Measurements from ENCODE around the gene PXK.

PXK gene

GRCh38 chr3:58340594-58341244 lies 8.0 kb downstream of the PXK start:
- in situ Hi-C loops (cut with HindIII; ENCODE audit: low pct_ligation_motif_present, low pct_unique_long_range_greater_than_20kb, low sequenced_read_pairs): no loop called here
- DNase-seq: no peak

- in situ Hi-C loops (cut with HindIII; ENCODE audit: low pct_ligation_motif_present, low pct_unique_long_range_greater_than_20kb, low sequenced_read_pairs): no loop called here
- DNase-seq: no peak
Observed at GRCh38 chr3:58341376-58341775, 8.7 kb downstream of the PXK start.

- in situ Hi-C loops (cut with HindIII; ENCODE audit: low pct_ligation_motif_present, low pct_unique_long_range_greater_than_20kb, low sequenced_read_pairs): no loop called here
- no peak for DNase-seq
Observed at GRCh38 chr3:58342676-58343075, 10.0 kb downstream of the PXK start.

- in situ Hi-C loops (cut with HindIII; ENCODE audit: low pct_ligation_motif_present, low pct_unique_long_range_greater_than_20kb, low sequenced_read_pairs): no loop called here
- no peak for DNase-seq
Observed at GRCh38 chr3:58345457-58345856, 12.8 kb downstream of the PXK start.

- no peak for DNase-seq
- in situ Hi-C loops (cut with HindIII; ENCODE audit: low pct_ligation_motif_present, low pct_unique_long_range_greater_than_20kb, low sequenced_read_pairs): no loop called here
Observed at GRCh38 chr3:58346368-58346767, 13.7 kb downstream of the PXK start.

GRCh38 chr3:58347984-58348383 lies 15.3 kb downstream of the PXK start:
- no peak for DNase-seq
- in situ Hi-C loops (cut with HindIII; ENCODE audit: low pct_ligation_motif_present, low pct_unique_long_range_greater_than_20kb, low sequenced_read_pairs): no loop called here

GRCh38 chr3:58349792-58350626 lies 17.3 kb downstream of the PXK start:
- no peak for DNase-seq
- in situ Hi-C loops (cut with HindIII; ENCODE audit: low pct_ligation_motif_present, low pct_unique_long_range_greater_than_20kb, low sequenced_read_pairs): no loop called here

- DNase-seq: no peak
- in situ Hi-C loops (cut with HindIII; ENCODE audit: low pct_ligation_motif_present, low pct_unique_long_range_greater_than_20kb, low sequenced_read_pairs): no loop called here
Observed at GRCh38 chr3:58350627-58351013, 17.9 kb downstream of the PXK start.

- no peak for DNase-seq
- in situ Hi-C loops (cut with HindIII; ENCODE audit: low pct_ligation_motif_present, low pct_unique_long_range_greater_than_20kb, low sequenced_read_pairs): no loop called here
Observed at GRCh38 chr3:58351920-58352319, 19.2 kb downstream of the PXK start.

- DNase-seq: no peak
- in situ Hi-C loops (cut with HindIII; ENCODE audit: low pct_ligation_motif_present, low pct_unique_long_range_greater_than_20kb, low sequenced_read_pairs): no loop called here
Observed at GRCh38 chr3:58352626-58353025, 19.9 kb downstream of the PXK start.

- in situ Hi-C loops (cut with HindIII; ENCODE audit: low pct_ligation_motif_present, low pct_unique_long_range_greater_than_20kb, low sequenced_read_pairs): no loop called here
- DNase-seq: no peak
Observed at GRCh38 chr3:58353722-58354553, 21.2 kb downstream of the PXK start.

- in situ Hi-C loops (cut with HindIII; ENCODE audit: low pct_ligation_motif_present, low pct_unique_long_range_greater_than_20kb, low sequenced_read_pairs): no loop called here
- no peak for DNase-seq
Observed at GRCh38 chr3:58355179-58355578, 22.5 kb downstream of the PXK start.

- no peak for DNase-seq
- in situ Hi-C loops (cut with HindIII; ENCODE audit: low pct_ligation_motif_present, low pct_unique_long_range_greater_than_20kb, low sequenced_read_pairs): no loop called here
Observed at GRCh38 chr3:58356054-58356453, 23.4 kb downstream of the PXK start.

GRCh38 chr3:58357402-58357801 lies 24.7 kb downstream of the PXK start:
- in situ Hi-C loops (cut with HindIII; ENCODE audit: low pct_ligation_motif_present, low pct_unique_long_range_greater_than_20kb, low sequenced_read_pairs): no loop called here
- no peak for DNase-seq

- in situ Hi-C loops (cut with HindIII; ENCODE audit: low pct_ligation_motif_present, low pct_unique_long_range_greater_than_20kb, low sequenced_read_pairs): no loop called here
Observed at GRCh38 chr3:58358092-58358491, 25.4 kb downstream of the PXK start.

GRCh38 chr3:58358808-58359207 lies 26.1 kb downstream of the PXK start:
- no peak for DNase-seq
- in situ Hi-C loops (cut with HindIII; ENCODE audit: low pct_ligation_motif_present, low pct_unique_long_range_greater_than_20kb, low sequenced_read_pairs): no loop called here

More at GRCh38 chr3:58358092-58358491, 25.4 kb downstream of the PXK start:
- DNase-seq: no peak

GRCh38 chr3:58359621-58360020 lies 26.9 kb downstream of the PXK start:
- in situ Hi-C loops (cut with HindIII; ENCODE audit: low pct_ligation_motif_present, low pct_unique_long_range_greater_than_20kb, low sequenced_read_pairs): no loop called here

GRCh38 chr3:58361866-58362265 lies 29.2 kb downstream of the PXK start:
- DNase-seq: no peak
- in situ Hi-C loops (cut with HindIII; ENCODE audit: low pct_ligation_motif_present, low pct_unique_long_range_greater_than_20kb, low sequenced_read_pairs): no loop called here

More at GRCh38 chr3:58359621-58360020, 26.9 kb downstream of the PXK start:
- no peak for DNase-seq

- no peak for DNase-seq
- in situ Hi-C loops (cut with HindIII; ENCODE audit: low pct_ligation_motif_present, low pct_unique_long_range_greater_than_20kb, low sequenced_read_pairs): no loop called here
Observed at GRCh38 chr3:58366699-58367098, 34.0 kb downstream of the PXK start.

All from ACHN (cell line).